Measurements from ENCODE around the gene METTL25B.

The METTL25B gene

DNA sequence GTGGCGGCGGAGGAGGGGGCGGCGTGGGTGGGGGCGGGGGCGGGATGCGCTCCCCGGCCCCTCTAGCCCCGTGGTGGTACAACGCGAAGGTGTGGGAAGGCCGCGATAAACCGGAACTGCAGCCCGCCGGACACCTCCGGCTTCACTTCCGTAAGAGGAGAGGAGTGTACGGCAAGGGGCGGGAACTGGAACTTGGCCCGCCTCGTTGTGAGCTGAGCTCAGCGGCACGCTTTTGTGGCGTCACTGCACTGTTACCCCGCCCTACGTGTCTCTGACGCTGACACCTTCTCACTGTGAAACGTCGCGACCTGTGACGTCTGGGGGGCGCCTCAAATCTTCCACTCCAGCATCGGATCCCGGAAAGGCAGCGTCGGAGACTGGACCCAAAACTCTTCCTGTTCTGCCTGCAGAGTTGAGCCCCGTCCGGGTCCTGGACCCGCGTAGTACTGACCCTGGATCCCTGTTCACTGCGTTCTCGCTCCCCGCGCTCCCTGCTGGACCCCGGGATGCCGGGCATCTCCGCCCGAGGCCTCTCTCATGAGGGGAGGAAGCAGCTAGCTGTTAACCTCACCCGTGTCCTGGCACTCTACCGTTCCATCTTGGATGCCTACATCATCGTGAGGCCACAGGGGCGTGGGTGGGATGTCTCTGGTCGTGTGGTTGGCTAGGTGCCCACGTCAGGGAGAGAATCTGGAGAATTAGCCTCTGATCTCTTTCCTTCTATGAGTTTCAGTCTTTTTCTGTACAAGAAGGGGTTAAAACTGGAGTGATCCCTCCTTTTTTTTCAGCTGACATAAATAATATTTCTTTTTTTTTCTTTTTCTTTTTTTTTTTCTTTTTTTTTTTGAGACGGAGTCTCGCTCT lies 562 bp downstream of the METTL25B start, which contains the start of gene ISG20L2:
Gene ISG20L2, minus strand, starts transcription at position 168 of the 864 bp plus-strand sequence. CDS start 1,114 bp downstream, outside the sequence.
- no peak within 1 kb of the TSS for H3K4me3 Mint-ChIP-seq
- H3K27ac Mint-ChIP-seq = no peak within 1 kb of the TSS
- peaks cover 30% of the 10 kb centered on the region for H3K4me1 Mint-ChIP-seq (ENCODE audit: low read depth)
- no peaks in the 10 kb centered on the region for H3K9me3 Mint-ChIP-seq
- peaks cover 25% of the 10 kb centered on the region for H3K36me3 Mint-ChIP-seq (ENCODE audit: low read depth)
- H3K27me3 Mint-ChIP-seq = no peaks in the 10 kb centered on the region

DNA sequence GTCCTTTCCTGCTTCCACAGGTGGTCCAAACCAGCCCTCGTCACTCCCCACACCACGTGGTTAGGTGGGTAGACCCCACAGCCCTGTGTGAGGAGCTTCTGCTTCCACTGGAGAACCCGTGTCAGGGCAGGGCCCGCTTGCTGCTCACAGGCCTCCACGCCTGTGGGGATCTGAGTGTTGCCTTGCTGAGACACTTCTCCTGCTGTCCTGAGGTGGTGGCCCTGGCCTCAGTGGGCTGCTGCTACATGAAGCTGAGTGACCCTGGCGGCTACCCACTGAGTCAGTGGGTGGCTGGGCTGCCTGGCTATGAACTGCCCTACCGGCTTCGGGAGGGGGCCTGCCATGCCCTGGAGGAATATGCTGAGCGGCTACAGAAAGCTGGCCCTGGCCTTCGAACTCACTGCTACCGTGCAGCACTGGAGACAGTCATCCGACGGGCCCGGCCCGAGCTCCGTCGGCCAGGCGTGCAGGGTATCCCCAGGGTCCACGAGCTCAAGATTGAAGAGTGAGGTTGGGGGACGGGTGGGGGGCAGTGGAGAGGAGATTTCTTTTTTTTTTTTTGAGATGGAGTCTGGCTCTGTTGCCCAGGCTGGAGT lies 5.8 kb downstream of the METTL25B start:
- peaks cover 36% of the 10 kb centered on the region for H3K36me3 Mint-ChIP-seq (ENCODE audit: low read depth)
- H3K4me3 Mint-ChIP-seq = no peak overlapping the region
- no peaks in the 10 kb centered on the region for H3K27me3 Mint-ChIP-seq
- no peak overlapping the region for H3K27ac Mint-ChIP-seq
- peaks cover 18% of the 10 kb centered on the region for H3K4me1 Mint-ChIP-seq (ENCODE audit: low read depth)
- H3K9me3 Mint-ChIP-seq = no peaks in the 10 kb centered on the region

DNA sequence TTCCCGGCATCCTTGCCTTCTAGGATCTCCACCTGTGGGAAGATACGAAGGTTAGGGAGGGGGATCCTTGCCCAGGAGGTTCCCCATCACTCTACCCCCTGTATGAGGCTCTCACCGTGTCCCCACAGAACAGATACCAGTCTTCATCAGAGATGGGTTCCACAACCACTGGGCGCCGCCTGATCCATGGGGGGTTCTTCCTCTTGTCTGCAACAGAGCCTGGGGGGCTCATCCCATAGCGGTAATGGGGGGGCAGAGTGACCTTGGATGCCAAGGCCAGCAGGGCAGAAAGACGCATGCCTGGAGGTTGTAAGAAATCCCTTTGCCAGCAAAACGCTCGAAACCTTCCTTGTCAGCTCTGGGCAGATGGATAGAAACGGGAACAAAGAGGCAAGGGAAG lies 10.1 kb downstream of the METTL25B start:
- H3K4me1 Mint-ChIP-seq (ENCODE audit: low read depth) = peaks cover 36% of the 10 kb centered on the region
- peak overlapping the region; percentile 11 for H3K27ac Mint-ChIP-seq
- H3K9me3 Mint-ChIP-seq = no peaks in the 10 kb centered on the region
- H3K27me3 Mint-ChIP-seq = no peaks in the 10 kb centered on the region
- peaks cover 53% of the 10 kb centered on the region for H3K36me3 Mint-ChIP-seq (ENCODE audit: low read depth)
- H3K4me3 Mint-ChIP-seq = no peak overlapping the region

DNA sequence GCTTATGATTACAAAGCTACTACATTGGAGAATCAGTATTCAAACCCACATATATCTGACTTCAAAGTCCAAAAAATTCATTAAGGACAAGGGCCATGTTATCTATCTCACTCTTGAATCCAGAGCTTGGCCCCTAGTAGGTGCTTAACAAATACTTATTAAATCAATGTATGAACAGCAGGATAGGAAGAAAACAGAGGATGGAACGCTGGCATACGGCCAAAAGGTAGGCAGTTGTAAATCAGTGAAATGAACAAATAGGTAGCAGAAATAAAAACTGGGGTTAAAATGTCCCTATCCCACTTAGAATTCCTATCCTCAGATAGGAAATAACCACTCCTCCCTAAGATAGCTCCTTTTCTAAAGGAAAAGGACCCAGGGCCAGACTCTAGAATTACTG lies 10.6 kb downstream of the METTL25B start:
- Mint-ChIP-seq H3K4me3 (peak overlapping the region; percentile 52), H3K4me1 (ENCODE audit: low read depth) (peaks cover 39% of the 10 kb centered on the region), H3K9me3 (no peaks in the 10 kb centered on the region), H3K27me3 (no peaks in the 10 kb centered on the region), H3K36me3 (ENCODE audit: low read depth) (peaks cover 57% of the 10 kb centered on the region), H3K27ac (peak overlapping the region; percentile 60)

DNA sequence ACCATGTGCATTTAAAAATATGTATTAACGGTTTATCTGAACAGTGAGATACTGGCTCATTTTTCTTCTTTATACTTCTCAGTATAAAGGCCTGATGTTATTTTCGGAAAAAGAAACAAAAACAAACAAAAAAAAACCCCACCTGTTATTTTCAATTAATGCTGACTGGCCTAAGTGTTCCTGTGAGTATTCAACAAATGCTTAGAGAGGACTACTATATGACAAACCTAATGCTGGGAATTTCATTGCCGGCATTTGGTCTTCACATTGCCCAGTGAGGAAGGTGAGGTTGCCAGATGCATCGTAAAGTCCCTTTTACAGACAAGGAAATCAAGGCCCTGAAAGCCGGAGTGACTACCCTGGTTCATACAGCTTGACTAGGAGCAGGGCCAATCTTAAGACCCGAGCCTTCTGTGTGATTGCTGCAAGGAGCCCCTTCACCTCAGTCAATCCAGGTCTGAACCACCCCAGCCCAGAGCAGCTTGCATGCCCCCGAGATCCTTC lies 12.0 kb downstream of the METTL25B start:
- Mint-ChIP-seq H3K27me3 (no peaks in the 10 kb centered on the region), H3K27ac (peak overlapping the region; percentile 98), H3K4me1 (ENCODE audit: low read depth) (peaks cover 45% of the 10 kb centered on the region), H3K9me3 (no peaks in the 10 kb centered on the region), H3K36me3 (ENCODE audit: low read depth) (peaks cover 63% of the 10 kb centered on the region), H3K4me3 (peak overlapping the region; percentile 99)

DNA sequence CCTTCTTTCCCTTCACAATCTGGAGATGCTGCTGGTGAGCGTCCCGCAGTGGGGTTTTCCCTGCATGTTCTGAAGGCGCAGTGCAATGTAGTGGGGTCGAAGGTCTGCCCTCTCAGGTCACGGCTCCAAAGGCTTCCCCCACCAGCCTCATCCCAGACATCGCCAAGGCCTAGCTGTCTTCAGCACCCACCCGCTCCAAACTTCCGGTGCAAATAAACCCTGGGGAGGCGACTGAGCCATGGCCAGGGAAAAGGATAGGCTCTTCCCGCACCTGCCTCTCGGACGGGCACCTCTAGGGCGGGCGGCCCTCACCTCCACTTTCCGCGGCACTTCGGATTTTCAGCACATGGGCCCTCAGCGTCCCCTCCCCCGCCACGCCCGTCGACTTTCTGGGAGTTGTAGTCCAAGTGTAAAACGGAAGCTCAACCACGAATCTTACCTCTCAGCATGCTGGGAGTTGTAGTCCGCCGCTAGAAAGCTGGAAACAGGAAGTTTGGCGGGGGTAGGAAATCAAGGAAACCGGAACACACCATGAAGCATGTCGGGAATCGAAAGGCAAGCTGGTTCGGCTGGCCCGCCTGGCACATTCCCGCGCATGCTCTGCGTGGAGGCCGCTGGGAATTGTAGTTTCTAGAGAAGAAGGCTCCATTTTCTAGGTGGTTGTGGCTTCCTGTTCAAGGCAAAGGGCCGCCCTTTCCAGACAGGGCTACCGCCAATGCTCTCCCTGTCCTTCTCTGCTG lies 12.6 kb downstream of the METTL25B start, which contains the start of gene MRPL24:
Gene MRPL24, minus strand, starts transcription at position 348 of the 740 bp plus-strand sequence. CDS start 2,384 bp downstream, outside the sequence.
- Mint-ChIP-seq H3K27me3 (no peaks in the 10 kb centered on the region), H3K36me3 (ENCODE audit: low read depth) (peaks cover 70% of the 10 kb centered on the region), H3K9me3 (no peaks in the 10 kb centered on the region), H3K4me3 (peak within 1 kb of the TSS; percentile 99), H3K4me1 (ENCODE audit: low read depth) (peaks cover 52% of the 10 kb centered on the region), H3K27ac (peak within 1 kb of the TSS; percentile 98)

DNA sequence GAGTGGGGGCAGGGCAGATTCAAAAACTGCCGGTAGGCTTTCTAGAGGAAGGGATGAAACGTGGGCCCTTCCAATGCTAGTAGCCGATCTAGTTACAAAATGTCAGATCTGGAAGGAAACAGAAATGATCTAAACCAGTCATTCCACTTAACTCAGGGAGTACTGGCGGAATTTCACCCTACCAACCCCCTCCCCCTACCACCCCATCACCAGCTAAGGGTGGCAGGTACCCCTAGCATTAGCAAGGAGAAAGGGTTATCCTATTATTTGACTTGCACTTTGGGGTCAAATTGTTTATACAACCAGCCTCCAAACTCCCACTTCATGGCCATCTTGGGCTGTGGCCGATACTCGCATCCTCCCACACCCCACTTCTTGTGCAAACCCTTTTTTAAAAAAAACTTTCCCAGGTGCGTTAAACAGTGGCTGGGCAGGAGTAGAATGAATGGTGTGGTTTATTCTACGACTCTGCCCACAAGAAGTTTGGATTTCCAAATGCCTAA lies 13.3 kb downstream of the METTL25B start:
- peaks cover 58% of the 10 kb centered on the region for H3K4me1 Mint-ChIP-seq (ENCODE audit: low read depth)
- H3K36me3 Mint-ChIP-seq (ENCODE audit: low read depth) = peaks cover 73% of the 10 kb centered on the region
- H3K27me3 Mint-ChIP-seq = no peaks in the 10 kb centered on the region
- H3K4me3 Mint-ChIP-seq = peak overlapping the region; percentile 99
- H3K9me3 Mint-ChIP-seq = no peaks in the 10 kb centered on the region
- H3K27ac Mint-ChIP-seq = peak overlapping the region; percentile 98

DNA sequence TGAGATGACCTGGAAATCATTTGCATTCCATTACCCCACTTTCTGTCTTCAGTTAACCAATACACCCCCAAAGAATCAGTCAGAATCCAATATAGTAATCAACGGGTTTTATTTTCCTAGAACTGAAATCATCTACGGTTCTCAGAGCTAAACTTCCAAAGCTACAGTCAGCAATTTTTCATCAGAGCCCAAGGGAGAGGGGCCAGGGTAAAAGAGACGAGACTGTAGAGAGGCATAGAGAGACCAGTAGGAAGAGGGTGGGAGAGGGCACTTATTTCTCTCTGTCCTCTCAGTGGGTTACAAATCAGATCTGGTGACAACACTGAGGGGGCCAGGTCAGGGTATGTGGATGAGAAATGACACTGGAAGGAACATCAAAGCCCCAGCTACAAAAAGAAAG lies 13.7 kb downstream of the METTL25B start:
- Mint-ChIP-seq H3K27ac (peak overlapping the region; percentile 98), H3K9me3 (no peaks in the 10 kb centered on the region), H3K36me3 (ENCODE audit: low read depth) (peaks cover 72% of the 10 kb centered on the region), H3K4me3 (peak overlapping the region; percentile 99), H3K4me1 (ENCODE audit: low read depth) (peaks cover 63% of the 10 kb centered on the region), H3K27me3 (no peaks in the 10 kb centered on the region)

DNA sequence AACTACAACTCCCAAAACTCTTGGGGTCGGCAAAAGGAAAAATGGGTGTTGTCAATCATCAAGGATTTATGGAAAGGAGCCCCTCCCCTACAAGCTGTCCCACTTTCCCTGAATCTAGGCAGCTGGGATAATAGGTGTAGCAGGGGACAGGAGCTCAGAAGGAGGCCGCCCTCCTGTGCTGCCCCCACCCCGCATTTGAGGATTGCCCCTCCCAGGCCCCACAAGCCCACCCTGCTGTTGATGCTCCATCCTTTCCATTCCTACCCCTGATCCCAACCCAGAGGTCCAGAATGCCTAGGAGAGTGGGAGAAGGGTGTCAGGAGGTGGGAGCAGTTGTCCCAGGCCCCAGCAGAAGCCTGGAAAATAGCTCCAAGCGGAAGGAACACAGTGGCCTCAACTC lies 14.5 kb downstream of the METTL25B start:
- peaks cover 69% of the 10 kb centered on the region for H3K36me3 Mint-ChIP-seq (ENCODE audit: low read depth)

DNA sequence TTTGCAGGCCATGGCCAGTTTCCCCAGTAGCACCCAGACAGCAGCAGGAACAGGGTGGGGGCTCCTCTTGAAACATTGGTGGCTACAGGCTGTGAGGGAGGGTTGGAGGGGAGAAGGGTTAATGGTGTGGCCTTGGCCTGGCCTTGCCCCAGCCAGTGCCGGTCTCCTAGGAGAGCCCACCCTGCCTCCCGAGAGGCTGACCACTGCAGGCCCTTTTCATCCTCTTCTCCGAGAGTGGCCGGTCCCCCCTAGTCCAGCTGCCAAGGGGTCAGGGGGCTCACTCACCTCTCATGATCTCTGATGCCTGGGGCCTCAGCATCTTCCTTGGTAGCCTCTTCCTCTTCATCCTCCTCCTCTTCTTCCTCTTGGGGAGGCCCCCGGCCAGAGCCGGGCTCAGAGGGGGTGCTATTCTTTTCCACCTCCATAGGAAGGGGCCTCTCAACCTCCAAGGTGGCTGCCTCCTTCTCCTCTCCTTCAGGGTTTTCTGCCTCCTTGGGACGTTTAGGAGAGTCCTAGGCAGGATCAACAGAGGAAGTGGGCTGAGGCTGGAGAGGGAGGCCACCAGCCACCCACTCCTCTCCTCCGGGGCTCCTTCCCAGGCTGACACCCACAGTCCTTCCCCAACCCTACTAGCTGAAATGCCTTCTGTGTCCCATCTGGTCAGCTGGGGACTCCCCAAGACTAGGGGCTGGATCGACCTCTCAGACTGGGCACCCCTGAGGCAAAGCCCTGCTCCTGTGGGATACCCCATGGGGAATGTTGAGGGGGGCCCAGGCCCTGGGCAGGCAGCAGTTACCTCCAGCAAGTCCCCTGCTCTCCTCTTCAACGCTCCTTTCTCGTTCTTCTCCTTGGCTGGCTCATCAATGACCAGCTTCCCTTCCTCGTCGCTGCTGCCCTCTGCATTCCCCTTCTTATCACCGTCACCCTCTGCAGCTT lies 15.4 kb downstream of the METTL25B start:
- H3K9me3 Mint-ChIP-seq = no peaks in the 10 kb centered on the region
- H3K4me1 Mint-ChIP-seq (ENCODE audit: low read depth) = peaks cover 78% of the 10 kb centered on the region
- no peak overlapping the region for H3K4me3 Mint-ChIP-seq
- no peaks in the 10 kb centered on the region for H3K27me3 Mint-ChIP-seq
- H3K36me3 Mint-ChIP-seq (ENCODE audit: low read depth) = peaks cover 68% of the 10 kb centered on the region
- peak overlapping the region; percentile 43 for H3K27ac Mint-ChIP-seq

More for the DNA sequence above, 14.5 kb downstream of the METTL25B start:
- no peak overlapping the region for H3K4me3 Mint-ChIP-seq
- no peaks in the 10 kb centered on the region for H3K9me3 Mint-ChIP-seq
- peak overlapping the region; percentile 98 for H3K27ac Mint-ChIP-seq
- no peaks in the 10 kb centered on the region for H3K27me3 Mint-ChIP-seq
- peaks cover 70% of the 10 kb centered on the region for H3K4me1 Mint-ChIP-seq (ENCODE audit: low read depth)

DNA sequence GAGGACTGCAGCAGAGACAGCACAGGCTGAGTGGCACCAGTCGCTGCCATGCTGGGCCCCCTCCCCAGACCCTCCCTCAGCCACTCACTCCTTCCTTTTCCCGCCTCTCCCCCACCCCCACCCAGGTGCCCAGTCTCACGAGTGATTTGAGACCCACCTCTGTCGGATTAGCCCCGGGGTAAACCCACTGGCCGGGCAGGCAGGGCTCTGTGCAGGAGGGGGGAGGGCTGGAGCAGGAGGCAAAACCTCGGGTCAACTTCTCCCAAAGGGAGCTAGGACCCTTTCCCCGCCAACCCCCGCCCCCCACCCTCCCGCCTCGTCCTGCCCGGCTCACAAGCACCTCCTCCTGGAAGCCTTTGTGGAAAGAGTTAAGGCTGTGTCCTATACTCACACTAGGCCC lies 16.1 kb downstream of the METTL25B start:
- H3K27ac Mint-ChIP-seq = peak overlapping the region; percentile 95
- no peaks in the 10 kb centered on the region for H3K27me3 Mint-ChIP-seq
- H3K9me3 Mint-ChIP-seq = no peaks in the 10 kb centered on the region
- H3K4me3 Mint-ChIP-seq = no peak overlapping the region
- H3K36me3 Mint-ChIP-seq (ENCODE audit: low read depth) = peaks cover 68% of the 10 kb centered on the region
- peaks cover 79% of the 10 kb centered on the region for H3K4me1 Mint-ChIP-seq (ENCODE audit: low read depth)

DNA sequence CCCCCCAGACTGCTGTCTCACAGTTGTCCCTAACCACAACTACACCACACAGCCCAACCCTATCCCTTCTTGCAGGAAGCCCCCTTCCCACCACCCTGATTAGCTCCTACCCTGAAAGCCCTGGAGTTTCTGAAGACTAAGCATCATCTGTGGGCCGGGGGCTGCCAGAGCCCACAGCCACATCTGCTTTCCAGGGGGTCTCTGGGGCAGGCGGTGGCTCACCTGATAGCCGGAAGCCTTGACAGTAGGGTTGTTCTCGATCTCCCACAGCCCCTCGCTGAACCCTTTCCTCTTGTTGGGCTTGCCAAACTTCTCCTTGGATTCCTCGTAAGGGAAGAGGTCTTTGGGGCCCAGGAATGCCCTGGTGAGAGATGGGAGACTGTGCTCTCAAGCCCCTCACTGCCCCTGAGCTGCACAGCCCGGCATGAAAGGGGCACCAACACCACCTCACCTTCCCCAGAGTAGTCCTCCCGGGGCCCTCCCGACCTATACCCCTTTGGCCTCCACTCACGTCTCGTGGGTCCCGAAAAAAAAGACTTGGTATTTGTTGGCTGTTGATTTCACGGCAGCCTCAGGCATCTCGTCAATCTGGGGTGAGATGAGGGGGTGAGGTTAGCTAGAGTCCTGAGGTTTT lies 16.6 kb downstream of the METTL25B start:
- Mint-ChIP-seq H3K4me1 (ENCODE audit: low read depth) (peaks cover 78% of the 10 kb centered on the region), H3K36me3 (ENCODE audit: low read depth) (peaks cover 71% of the 10 kb centered on the region), H3K4me3 (no peak overlapping the region), H3K27ac (peak overlapping the region; percentile 95), H3K9me3 (no peaks in the 10 kb centered on the region), H3K27me3 (no peaks in the 10 kb centered on the region)

DNA sequence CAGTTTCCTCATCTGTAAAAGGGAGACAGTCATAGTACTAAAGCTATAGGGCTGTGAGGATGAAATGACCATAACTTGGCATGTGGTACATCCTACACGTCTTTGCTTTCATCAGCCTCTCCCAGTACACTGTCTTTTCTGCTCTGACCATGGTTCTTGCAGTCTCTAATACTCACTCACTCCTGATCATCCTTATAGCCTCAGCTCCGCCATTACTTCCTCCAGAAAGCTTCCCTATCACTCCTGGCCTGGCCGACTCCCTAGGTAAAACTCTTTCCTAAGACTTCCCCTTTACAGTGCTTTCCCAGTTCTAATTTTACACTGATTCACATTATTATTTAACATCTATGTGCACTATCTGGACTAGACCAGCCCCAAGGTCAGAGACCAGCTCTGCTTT lies 17.6 kb downstream of the METTL25B start:
- peak overlapping the region; percentile 95 for H3K27ac Mint-ChIP-seq
- H3K27me3 Mint-ChIP-seq = no peaks in the 10 kb centered on the region
- peak overlapping the region; percentile 81 for H3K4me3 Mint-ChIP-seq
- peaks cover 74% of the 10 kb centered on the region for H3K4me1 Mint-ChIP-seq (ENCODE audit: low read depth)
- peaks cover 72% of the 10 kb centered on the region for H3K36me3 Mint-ChIP-seq (ENCODE audit: low read depth)
- H3K9me3 Mint-ChIP-seq = no peaks in the 10 kb centered on the region

All from stimulated activated naive CD8-positive, alpha-beta T cell treated with anti-CD3 and anti-CD28 coated beads, Interleukin-15, Interleukin-2, amounts not matched to agents 100 ng/mL and 50 ng/mL, for 24 hours (primary cell).